HG03064 (cell line): ENCODE data around the gene ASXL3.
A peak's percentile ranks its signal among the peaks of the same experiment; 100 is the strongest.

ENCODE experiments used
- ATAC-seq: cut with Tn5 transposase; IDR thresholded peaks from one replicate; pipeline ENCODE4 v1.9.1; 2021; ENCODE audit warnings: low read depth; ENCODE audit not compliant: unreplicated experiment

ASXL3 gene

DNA sequence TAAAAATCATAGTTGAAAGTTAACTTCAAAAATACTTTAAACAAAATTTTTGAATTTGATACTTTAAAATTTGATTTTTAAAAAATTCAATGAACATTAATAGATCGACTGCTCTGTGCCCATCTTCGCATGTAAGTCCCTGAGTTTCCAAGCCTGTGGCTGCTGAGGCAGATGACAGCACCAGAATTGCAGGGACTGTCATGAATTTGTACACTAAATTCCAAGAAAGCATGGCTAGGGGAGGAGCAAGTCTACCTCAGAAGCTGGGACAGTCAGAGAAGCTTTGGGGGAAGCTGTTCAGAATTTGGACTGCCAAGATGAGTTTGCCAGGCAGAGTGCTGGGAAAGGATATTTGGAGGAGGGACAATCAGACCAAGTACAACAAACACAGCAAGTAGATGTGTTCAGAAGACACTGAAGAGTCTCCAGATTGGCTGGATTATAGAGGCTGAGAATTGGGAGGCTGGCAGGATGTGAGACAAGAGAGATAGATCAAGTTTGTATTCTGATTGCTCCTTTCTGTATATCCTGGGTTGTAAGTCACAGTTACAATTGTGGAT, 79.0 kb downstream of the ASXL3 start:
- ATAC-seq = no peak

- no peak for ATAC-seq
Observed at GRCh38 chr18:33660696-33661310, 82.8 kb downstream of the ASXL3 start.

- ATAC-seq = no peak
Observed at GRCh38 chr18:33664241-33664874, 86.3 kb downstream of the ASXL3 start.

DNA sequence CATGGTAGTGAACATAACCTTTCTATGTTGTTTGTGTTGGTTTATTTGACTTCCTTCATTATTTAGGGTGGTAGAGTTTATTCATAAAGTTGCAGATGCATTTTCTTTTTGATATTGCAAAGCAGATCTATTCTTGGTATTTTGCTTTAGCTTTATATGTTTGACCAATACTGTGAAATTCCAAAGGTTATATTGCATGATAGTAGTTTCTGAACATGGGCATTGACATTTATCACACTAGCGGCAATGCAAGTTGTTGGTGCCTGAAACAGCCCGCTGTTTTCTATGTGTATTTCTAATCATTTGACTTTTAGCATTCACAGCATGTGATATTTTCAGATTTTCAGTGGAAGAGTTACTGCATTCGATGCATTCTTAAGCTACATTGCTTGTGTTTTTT, 87.2 kb downstream of the ASXL3 start:
- no peak for ATAC-seq

GRCh38 chr18:33665641-33666040, 87.6 kb downstream of the ASXL3 start:
- ATAC-seq = no peak

DNA sequence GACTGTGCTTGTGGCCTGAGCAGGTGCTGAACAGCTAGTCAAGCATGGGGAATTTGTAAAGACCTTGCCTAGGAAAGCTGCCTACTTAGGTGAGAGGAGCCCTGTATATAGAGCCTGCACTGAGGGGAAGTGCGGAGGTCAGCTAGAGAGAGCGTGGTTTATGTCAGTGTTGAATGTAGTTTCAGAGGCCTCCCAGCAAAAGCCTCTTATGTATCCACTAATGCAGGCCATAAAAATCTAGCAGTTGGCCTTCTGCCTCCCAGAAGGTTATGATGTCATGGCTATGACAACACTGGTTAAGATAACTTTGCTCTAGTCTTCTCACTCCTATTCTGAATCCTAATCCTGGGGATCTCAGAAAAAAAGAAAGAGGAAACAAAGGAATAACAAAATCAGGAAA, 88.9 kb downstream of the ASXL3 start:
- no peak for ATAC-seq

GRCh38 chr18:33669589-33669988, 91.6 kb downstream of the ASXL3 start:
- ATAC-seq = no peak

GRCh38 chr18:33670029-33670428, 92.0 kb downstream of the ASXL3 start:
- ATAC-seq = no peak

DNA sequence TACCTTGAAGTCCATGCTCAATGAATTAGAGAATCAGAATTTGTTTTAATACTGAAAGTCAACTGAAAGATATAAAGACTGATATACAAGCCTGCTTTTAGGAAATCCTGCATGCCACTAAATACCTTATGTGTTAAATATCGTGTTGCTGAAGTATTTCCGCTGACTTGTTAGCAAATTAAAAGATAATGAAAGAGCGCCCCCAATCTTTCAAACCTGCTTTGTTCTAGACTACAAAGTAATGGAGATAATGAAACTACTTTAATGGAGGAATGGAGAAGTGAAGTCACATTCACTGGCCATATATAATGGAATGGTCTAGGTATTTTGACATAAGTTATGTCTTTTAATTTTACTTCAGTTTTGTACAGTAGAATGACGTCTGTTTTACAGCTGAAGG, 95.7 kb downstream of the ASXL3 start:
- no peak for ATAC-seq

GRCh38 chr18:33676593-33676992, 98.6 kb downstream of the ASXL3 start:
- no peak for ATAC-seq

DNA sequence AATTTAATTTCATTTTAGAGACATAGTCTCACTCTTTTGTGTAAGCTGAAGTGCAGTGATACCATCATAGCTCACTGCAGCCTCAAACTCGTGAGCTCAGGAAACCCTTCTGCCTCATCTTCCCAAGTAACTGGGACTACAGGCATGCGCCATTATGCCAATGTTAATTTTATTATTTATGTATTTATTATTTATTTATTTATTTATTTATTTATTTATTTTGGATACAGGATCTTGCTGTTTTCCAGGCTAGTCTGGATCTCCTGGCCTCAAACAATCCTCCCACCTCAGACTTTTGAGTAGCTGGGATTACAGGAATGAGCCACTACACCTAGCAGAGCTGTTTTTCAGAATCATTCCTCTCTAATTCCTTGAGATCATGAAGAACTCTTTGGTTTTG, 99.9 kb downstream of the ASXL3 start:
- ATAC-seq = no peak

GRCh38 chr18:33682436-33682835, 104.4 kb downstream of the ASXL3 start:
- ATAC-seq = no peak

DNA sequence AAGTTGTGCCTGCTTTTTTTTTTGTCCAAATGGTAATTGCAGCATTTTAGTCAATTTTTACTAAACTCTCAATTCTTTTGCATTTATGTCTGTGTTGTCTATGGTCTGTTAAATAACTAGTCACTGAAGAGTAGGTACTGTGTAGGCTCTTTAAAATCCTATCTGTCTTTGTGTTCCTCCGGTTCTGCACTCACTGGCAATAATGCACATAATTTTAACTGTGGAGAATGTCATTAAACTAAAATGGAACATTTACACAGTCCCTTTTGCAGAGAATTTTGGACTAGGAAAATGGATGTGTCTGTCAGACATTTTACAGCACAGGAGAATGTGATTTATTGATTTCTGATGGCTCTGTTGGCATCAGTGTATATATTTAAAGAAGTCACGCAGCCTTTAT, 116.6 kb downstream of the ASXL3 start:
- ATAC-seq = no peak

DNA sequence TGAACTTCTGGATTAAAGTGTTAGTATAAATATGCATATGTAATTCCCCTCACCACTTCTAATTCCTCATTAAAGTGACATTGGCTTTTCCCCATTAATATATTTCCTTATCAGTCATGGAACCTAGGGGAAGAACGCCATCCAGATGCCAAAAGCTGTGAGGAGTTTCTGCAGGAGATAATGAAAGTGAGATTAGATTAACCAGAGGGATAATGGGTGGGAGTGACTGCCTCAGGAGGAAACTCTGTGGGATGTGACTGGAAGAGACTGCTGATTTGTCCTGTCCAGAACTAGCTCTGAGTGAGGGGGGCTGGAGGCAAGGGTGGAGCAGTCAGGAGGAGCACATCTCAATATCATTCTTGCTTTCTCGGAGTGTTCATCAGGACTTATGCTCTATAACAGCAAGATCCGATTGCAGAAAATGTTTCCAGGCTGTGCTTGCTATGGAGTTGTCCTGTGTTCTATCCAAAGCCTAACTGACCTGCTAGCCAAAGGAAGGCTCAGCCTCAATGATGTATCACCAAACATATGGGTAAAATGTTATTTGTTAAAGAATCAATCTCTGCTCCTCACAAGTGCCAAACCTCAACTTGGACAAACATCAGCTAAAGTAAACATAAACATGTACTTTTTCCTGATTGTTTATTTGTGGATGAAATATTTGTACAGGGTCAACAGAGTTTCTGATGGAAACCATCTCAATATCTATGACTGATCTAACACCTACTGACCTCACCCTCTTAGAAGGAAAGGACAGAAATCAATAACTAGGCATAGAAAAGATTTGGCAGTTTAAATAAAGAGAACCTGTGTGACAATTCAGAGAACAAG, 118.5 kb downstream of the ASXL3 start:
- ATAC-seq = no peak

DNA sequence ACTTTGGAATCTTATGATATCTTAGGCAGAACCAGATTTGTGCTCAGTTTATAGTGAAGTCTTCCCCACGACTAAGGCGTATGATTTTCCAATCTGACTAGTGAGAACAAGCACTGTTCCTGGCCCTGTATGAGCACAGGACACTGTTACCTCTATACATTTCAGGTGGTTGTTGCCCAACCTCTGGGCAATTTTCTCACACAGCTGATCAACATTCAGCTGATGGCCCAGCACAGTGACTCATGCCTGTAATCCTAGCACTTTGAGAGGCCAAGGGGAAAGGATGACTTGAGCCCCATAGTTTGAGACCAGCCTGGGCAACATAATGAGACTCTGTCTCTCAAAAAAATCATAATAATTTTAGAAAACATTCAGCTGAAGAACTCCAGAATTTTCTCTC, 119.5 kb downstream of the ASXL3 start:
- no peak for ATAC-seq

- ATAC-seq = no peak
Observed at GRCh38 chr18:33699372-33699771, 121.4 kb downstream of the ASXL3 start.

GRCh38 chr18:33700513-33700976, 122.5 kb downstream of the ASXL3 start:
- peak; percentile 93 for ATAC-seq

GRCh38 chr18:33702625-33703024, 124.6 kb downstream of the ASXL3 start:
- ATAC-seq = no peak

- no peak for ATAC-seq
Observed at GRCh38 chr18:33706391-33706790, 128.4 kb downstream of the ASXL3 start.

- ATAC-seq = no peak
Observed at GRCh38 chr18:33708876-33709275, 130.9 kb downstream of the ASXL3 start.

DNA sequence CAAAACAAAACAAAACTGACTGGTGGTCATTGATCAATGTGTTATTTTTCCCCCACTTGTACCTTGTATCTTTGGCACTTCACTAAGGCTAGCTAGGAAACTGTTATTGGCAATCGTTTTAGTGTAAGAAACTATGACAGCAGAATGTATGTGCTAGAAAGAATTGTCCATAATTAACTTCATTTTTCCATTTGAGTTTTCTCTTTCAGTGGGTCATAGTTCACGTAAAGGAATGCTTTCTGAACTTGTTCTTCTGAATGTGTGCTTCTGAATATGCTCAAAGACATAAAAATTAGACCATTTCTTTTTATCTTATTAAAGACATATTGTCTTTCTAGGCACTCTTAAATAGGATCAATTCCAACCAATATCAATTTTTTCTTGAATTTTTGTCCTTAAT, 132.2 kb downstream of the ASXL3 start:
- no peak for ATAC-seq
